Glutamatergic neuron (in vitro differentiated cells): ENCODE data around the gene NDUFS3. TPM values are rescaled to one million over a fixed set of nuclear protein-coding genes. Genes with fewer than 3 reads are reported as not detected.

Experiments
- DNase-seq: peaks from one replicate; pipeline ENCODE4 v3.0.0; 2022
- H3K27ac Mint-ChIP-seq: one replicate; pipeline ENCODE4 v1.8.0; 2020; ENCODE audit warnings: mild to moderate bottlenecking, mixed read lengths, inconsistent platforms; ENCODE audit not compliant: unreplicated experiment
- H3K27me3 Mint-ChIP-seq: one replicate; pipeline ENCODE4 v1.8.0; 2020; ENCODE audit warnings: mild to moderate bottlenecking, moderate library complexity, mixed read lengths, inconsistent platforms; ENCODE audit not compliant: unreplicated experiment
- H3K36me3 Mint-ChIP-seq: one replicate; pipeline ENCODE4 v1.8.0; 2020; ENCODE audit warnings: mild to moderate bottlenecking, mixed read lengths, inconsistent platforms; ENCODE audit not compliant: unreplicated experiment
- H3K4me1 Mint-ChIP-seq: one replicate; pipeline ENCODE4 v1.8.0; 2020; ENCODE audit warnings: mild to moderate bottlenecking, low read depth, mixed read lengths, inconsistent platforms; ENCODE audit not compliant: unreplicated experiment
- H3K4me3 Mint-ChIP-seq: one replicate; pipeline ENCODE4 v1.8.0; 2020; ENCODE audit warnings: mild to moderate bottlenecking, mixed read lengths, inconsistent platforms; ENCODE audit not compliant: unreplicated experiment
- H3K9me3 Mint-ChIP-seq: one replicate; pipeline ENCODE4 v1.8.0; 2020; ENCODE audit warnings: mild to moderate bottlenecking, moderate library complexity, mixed read lengths, inconsistent platforms; ENCODE audit not compliant: unreplicated experiment
- CTCF ChIP-seq: fragments of 200-600 bp; sonication (generic); IDR thresholded peaks from one replicate; pipeline ENCODE4 v1.5.0; 2021; ENCODE audit not compliant: partially characterized antibody, unreplicated experiment
- total RNA-seq: library from RNA; stranded (reverse); fragmentation: NEBNext Ultra II Directional; extraction: Animal tissue kit (Norgen Biotek cat#: 25700); gene quantifications from one replicate; pipeline ENCODE4 v1.2.1, GENCODE V29; 2021; ENCODE audit not compliant: unreplicated experiment

The NDUFS3 gene
- total RNA-seq, 1 donor from 2014 or later = 122 TPM

DNA sequence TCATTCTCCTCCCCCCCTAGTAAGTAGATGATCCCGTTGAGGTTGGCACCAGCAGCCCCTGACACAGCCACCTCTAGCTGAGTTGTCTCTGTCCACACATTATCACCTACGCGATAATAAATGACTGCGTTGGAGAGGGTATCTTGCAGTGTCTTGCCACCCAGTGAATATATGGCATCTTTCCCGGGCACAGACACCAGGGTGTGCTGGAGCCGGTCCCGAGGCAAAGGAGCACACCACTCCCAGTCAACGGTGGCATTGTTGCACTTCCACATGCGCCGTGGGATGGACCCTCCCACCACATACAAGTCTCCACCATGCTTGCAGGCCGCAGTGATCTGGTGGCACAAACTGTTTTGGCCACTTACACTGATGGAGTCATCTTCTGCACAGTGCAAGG is 5.6 kb upstream of the NDUFS3 start:
- Mint-ChIP-seq H3K4me3 (no peak overlapping the region), H3K27me3 (peaks cover 1% of the 10 kb centered on the region), H3K27ac (no peak overlapping the region), H3K36me3 (peaks cover 5% of the 10 kb centered on the region), H3K4me1 (peaks cover 5% of the 10 kb centered on the region), H3K9me3 (no peaks in the 10 kb centered on the region)
- DNase-seq = no peak
- no peak for TF ChIP-seq CTCF

DNA sequence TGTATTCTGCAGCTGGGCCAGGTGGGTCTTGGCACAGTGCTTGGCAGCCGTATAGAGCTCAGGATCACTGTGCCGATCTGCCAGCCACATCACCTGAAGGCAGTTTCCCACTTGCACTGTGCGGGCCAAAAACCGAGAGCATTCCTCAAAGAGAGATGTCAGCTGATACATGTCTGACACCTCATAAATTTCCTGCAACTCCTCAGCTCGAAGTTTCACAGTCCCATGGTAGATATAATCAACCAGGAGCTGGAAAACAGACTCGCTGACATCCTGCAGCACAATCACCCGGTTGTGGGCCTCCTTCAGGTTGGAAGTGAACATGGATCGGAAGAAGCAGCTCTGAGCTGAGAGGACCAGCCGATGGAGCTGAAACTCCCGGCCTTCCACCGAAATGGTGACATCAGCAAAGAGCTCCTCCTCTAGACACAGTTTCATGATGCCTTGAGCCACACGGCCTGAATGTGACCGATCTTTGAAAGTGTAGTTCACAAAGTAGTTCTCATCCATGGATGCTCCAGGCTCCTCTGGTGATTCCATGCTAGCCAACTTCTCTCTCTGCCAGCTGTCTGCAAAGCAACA is 1.3 kb upstream of the NDUFS3 start:
- TF ChIP-seq CTCF = no peak
- H3K27me3 Mint-ChIP-seq = peaks cover 10% of the 10 kb centered on the region
- peaks cover 7% of the 10 kb centered on the region for H3K9me3 Mint-ChIP-seq
- no peak overlapping the region for H3K27ac Mint-ChIP-seq
- peak overlapping the region; percentile 100 for H3K4me3 Mint-ChIP-seq
- peaks cover 12% of the 10 kb centered on the region for H3K4me1 Mint-ChIP-seq
- no peak for DNase-seq
- peaks cover 5% of the 10 kb centered on the region for H3K36me3 Mint-ChIP-seq

DNA sequence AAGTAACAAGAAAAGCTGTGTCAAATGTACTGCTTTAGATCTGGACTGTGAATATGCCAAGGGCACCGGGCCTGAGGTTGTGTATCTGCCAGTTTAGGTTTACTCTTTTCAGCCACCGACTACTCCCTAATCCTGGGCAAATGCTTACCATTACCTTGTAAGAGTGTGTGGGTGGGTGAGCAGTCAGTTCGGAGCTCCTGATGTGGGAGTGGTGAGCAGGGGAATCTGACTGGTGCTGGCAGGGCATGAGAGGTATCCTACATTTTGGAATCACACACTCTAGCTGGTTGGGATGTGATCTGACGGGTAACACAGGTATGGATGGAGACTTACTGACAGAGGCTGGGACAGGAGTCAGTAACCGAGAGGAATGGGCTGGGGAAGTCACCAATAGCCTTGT is 5.0 kb downstream of the NDUFS3 start:
- H3K9me3 Mint-ChIP-seq = peaks cover 8% of the 10 kb centered on the region
- peaks cover 5% of the 10 kb centered on the region for H3K36me3 Mint-ChIP-seq
- TF ChIP-seq CTCF = no peak
- H3K27me3 Mint-ChIP-seq = peaks cover 13% of the 10 kb centered on the region
- no peak for DNase-seq
- peaks cover 9% of the 10 kb centered on the region for H3K4me1 Mint-ChIP-seq
- no peak overlapping the region for H3K4me3 Mint-ChIP-seq
- no peak overlapping the region for H3K27ac Mint-ChIP-seq

DNA sequence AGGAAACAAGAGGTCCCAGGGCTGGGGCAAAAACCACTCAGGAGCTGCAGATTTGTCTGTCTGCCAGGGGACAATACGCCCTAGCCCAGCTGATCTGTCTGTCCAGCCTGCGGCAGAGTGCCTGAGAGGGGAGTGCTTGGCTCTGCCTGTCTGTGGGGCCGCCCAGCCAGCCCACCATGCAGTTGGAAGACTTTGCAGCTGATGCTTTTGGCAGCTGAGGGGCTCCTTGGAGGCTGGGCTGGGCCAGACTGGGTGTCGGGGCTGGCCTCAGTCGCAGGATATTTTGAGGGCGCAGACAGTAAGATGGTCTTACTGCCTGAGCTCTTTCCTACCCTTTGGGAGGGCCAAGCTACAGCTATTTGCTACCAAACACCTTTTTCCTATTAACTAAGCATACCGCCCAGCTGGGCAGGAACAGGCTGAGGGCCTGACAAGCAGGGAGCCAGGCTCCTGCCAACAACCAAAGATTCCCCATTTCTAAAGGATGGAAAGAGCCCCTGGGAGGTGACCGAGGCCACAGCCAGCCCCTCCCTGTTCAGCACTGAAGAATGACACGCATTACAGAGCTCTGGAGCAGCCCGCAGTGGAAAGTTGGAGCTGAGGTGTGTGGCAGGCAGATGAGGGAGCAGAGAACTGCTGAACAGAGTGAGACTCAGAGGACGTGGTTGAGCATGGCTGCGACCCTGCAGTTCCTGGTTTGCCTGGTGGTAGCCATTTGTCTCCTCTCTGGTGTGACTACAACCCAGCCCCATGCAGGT is 7.4 kb downstream of the NDUFS3 start, which contains the start of gene FAM180B:
Gene FAM180B (plus strand): TSS at position 581 of the 758 bp plus-strand sequence. CDS start 91 bp downstream, at position 672.
- no peak within 1 kb of the TSS for H3K4me3 Mint-ChIP-seq
- H3K27me3 Mint-ChIP-seq = peaks cover 9% of the 10 kb centered on the region
- peaks cover 2% of the 10 kb centered on the region for H3K4me1 Mint-ChIP-seq
- no peak within 1 kb of the TSS for H3K27ac Mint-ChIP-seq
- peaks cover 5% of the 10 kb centered on the region for H3K36me3 Mint-ChIP-seq
- TF ChIP-seq CTCF = no peak
- no peak for DNase-seq
- H3K9me3 Mint-ChIP-seq = peaks cover 4% of the 10 kb centered on the region
